NCI-H2081 treated with DMSO at 0.1 percent for 48 hours (cell line): ENCODE results near the gene SPATA20.

Source experiments
- DNase-seq: peaks from one replicate; lab custom pipeline; 2025; lab: John Stamatoyannopoulos, UW

The SPATA20 gene

GRCh38 chr17:50602836-50603235, 55.9 kb downstream of the SPATA20 start:
- no peak for DNase-seq

- DNase-seq = no peak
Measured at GRCh38 chr17:50603340-50603739, 56.4 kb downstream of the SPATA20 start.

GRCh38 chr17:50604513-50604912, 57.5 kb downstream of the SPATA20 start:
- peak; percentile 52 for DNase-seq

GRCh38 chr17:50605429-50605828, 58.5 kb downstream of the SPATA20 start:
- DNase-seq = no peak
